HepG2 (cell line): Measurements from ENCODE around the gene MTA3. TPM values are rescaled to one million over a fixed set of nuclear protein-coding genes. Genes with fewer than 3 reads are reported as not detected.

Source experiments
- ATAC-seq: fragments of 200-7000 bp; cut with Tn5 transposase; 3 replicates; pipeline ENCODE4 v1.9.1; 2020; ENCODE audit warnings: mild to moderate bottlenecking, moderate library complexity
- BruUV-seq: library from RNA; stranded (reverse); fragments of 400-500 nt; replicated peaks from 2 replicates; lab custom pipeline; 2021; lab: Mats Ljungman, UMichigan
- CTCF ChIA-PET: fragments of 300-600 bp; formaldehyde crosslinking; extraction: SDS; loops from one replicate; lab custom pipeline; 2021; ENCODE audit warnings: low total read pairs, inconsistent platforms, low intra/inter-chr PET ratio; lab: Yijun Ruan, JAX
- POLR2A ChIA-PET: fragments of 350-600 bp; sonication (Branson Sonifier 250); formaldehyde crosslinking; loops from one replicate; lab custom pipeline; 2020; ENCODE audit warnings: antibody characterized with exemption, inconsistent platforms; lab: Yijun Ruan, JAX
- DNase-seq: peaks from one replicate; pipeline ENCODE4 v3.0.0-alpha.2; 2015; ENCODE audit warnings: low spot score
- FAIRE-seq: peaks from 3 replicates; lab custom pipeline; 2011; peaks lifted over from hg19 to GRCh38; lab: Jason Lieb, UNC
- H2AFZ ChIP-seq: one replicate; pipeline ENCODE4 v1.6.1; 2011; ENCODE audit warnings: low read length, inconsistent platforms
- H3K27ac ChIP-seq: fragments of 300-600 bp; 3 replicates; pipeline ENCODE4 v1.8.0; 2011; ENCODE audit warnings: mixed run types, mild to moderate bottlenecking, mixed read lengths, low read length, inconsistent platforms; ENCODE audit not compliant: insufficient read depth; ENCODE audit errors: extremely low read length
- H3K27me3 ChIP-seq, 2 experiments: fragments of 200-600 bp in 1 of 2; 2 replicates in 1 of 2; 3 replicates in 1 of 2; pipeline versions ENCODE4 v1.6.0 to v1.8.0; 2011; ENCODE audit warnings: low read length in 2 of 2, mild to moderate bottlenecking in 2 of 2, moderate library complexity in 2 of 2, inconsistent platforms in 1 of 2; ENCODE audit not compliant: insufficient read depth in 2 of 2, control insufficient read depth in 1 of 2
- H3K36me3 ChIP-seq, 2 experiments: fragments of 200-600 bp in 1 of 2; replicated peaks in 1 of 2; 2 replicates in 1 of 2; 3 replicates in 1 of 2; pipeline versions ENCODE4 v1.5.1 to v1.8.0; 2011; ENCODE audit warnings: low read length in 2 of 2, inconsistent platforms in 1 of 2; ENCODE audit not compliant: insufficient read depth in 2 of 2, control insufficient read depth in 1 of 2
- H3K4me1 ChIP-seq: 2 replicates; pipeline ENCODE4 v1.5.1; 2012; ENCODE audit warnings: low read length, inconsistent platforms; ENCODE audit not compliant: insufficient read depth
- H3K4me2 ChIP-seq: 2 replicates; pipeline ENCODE4 v1.6.0; 2011; ENCODE audit warnings: low read depth, low read length, inconsistent platforms
- H3K4me3 ChIP-seq, 3 experiments: fragments of 200-600 bp in 1 of 3; sonication (generic), shearing (Covaris generic) in 1 of 3; replicated peaks in 1 of 3; 2 replicates each; pipeline ENCODE4 v1.5.1; 2011 to 2016; ENCODE audit warnings: low read length in 3 of 3, inconsistent platforms in 2 of 3, low read depth in 2 of 3, mild to moderate bottlenecking in 2 of 3, control low read depth in 1 of 3, mixed read lengths in 1 of 3; ENCODE audit not compliant: insufficient read depth in 1 of 3
- H3K79me2 ChIP-seq: one replicate; pipeline ENCODE4 v1.6.1; 2011; ENCODE audit warnings: low read length, inconsistent platforms; ENCODE audit not compliant: insufficient read depth
- H3K9ac ChIP-seq: 2 replicates; pipeline ENCODE4 v1.6.0; 2011; ENCODE audit warnings: mild to moderate bottlenecking, low read depth, low read length, inconsistent platforms; ENCODE audit not compliant: insufficient read depth
- H3K9me3 ChIP-seq: 2 replicates; pipeline ENCODE4 v1.5.1; 2012; ENCODE audit warnings: mild to moderate bottlenecking, low read length
- H4K20me1 ChIP-seq: 2 replicates; pipeline ENCODE4 v1.6.0; 2011; ENCODE audit warnings: inconsistent platforms, mild to moderate bottlenecking, low read length, moderate library complexity; ENCODE audit not compliant: insufficient read depth
- ARNT2 ChIP-seq: sonication (generic); formaldehyde crosslinking; IDR thresholded peaks from 2 replicates; pipeline ENCODE4 v1.8.0; 2022; ENCODE audit warnings: mild to moderate bottlenecking, low read depth, missing genetic modification reagents, moderate library complexity
- ASH2L ChIP-seq: fragments of 300-600, 200-600 bp; sonication (generic); IDR thresholded peaks from 2 replicates; pipeline ENCODE4 v1.7.0; 2017; ENCODE audit warnings: low read depth, mild to moderate bottlenecking, moderate library complexity, mixed read lengths, low read length; ENCODE audit not compliant: insufficient read length
- BCL6 ChIP-seq: IDR thresholded peaks from 2 replicates; pipeline ENCODE4 v1.6.1; 2016; ENCODE audit warnings: missing genetic modification reagents, missing compliant biosample characterization
- DPF2 ChIP-seq: sonication (generic); formaldehyde crosslinking; IDR thresholded peaks from 2 replicates; pipeline ENCODE4 v1.4.0; 2020; ENCODE audit warnings: mild to moderate bottlenecking, low read depth, missing genetic modification reagents, borderline replicate concordance
- ELK4 ChIP-seq: sonication (generic); formaldehyde crosslinking; IDR thresholded peaks from 2 replicates; pipeline ENCODE4 v1.9.0; 2021; ENCODE audit warnings: missing genetic modification reagents, borderline replicate concordance
- GATAD2A ChIP-seq: IDR thresholded peaks from 2 replicates; pipeline ENCODE4 v1.6.1; 2016
- MAFF ChIP-seq: IDR thresholded peaks from 2 replicates; pipeline ENCODE4 v1.6.1; 2011; ENCODE audit warnings: low read depth, low read length, improper control_type of control experiment
- MAFG ChIP-seq: sonication (generic); formaldehyde crosslinking; IDR thresholded peaks from 2 replicates; pipeline ENCODE4 v1.5.1; 2020; ENCODE audit warnings: mild to moderate bottlenecking, missing genetic modification reagents
- MAFK ChIP-seq, 2 experiments: IDR thresholded peaks in 1 of 2; conservative IDR thresholded peaks in 1 of 2; 2 replicates each; pipeline ENCODE4 v1.6.1; 2011; ENCODE audit warnings: improper control_type of control experiment in 2 of 2, low read length in 2 of 2
- RAD51 ChIP-seq: fragments of 450-650 bp; IDR thresholded peaks from 2 replicates; pipeline ENCODE4 v1.6.1; 2016; ENCODE audit warnings: borderline replicate concordance
- SALL1 ChIP-seq: sonication (generic); formaldehyde crosslinking; IDR thresholded peaks from 2 replicates; pipeline ENCODE4 v1.8.0; 2022; ENCODE audit warnings: mild to moderate bottlenecking, missing genetic modification reagents
- SOX13 ChIP-seq, 3 experiments: fragments of 450-650 bp in 1 of 3; sonication (generic) in 1 of 3; formaldehyde crosslinking in 1 of 3; IDR thresholded peaks in 2 of 3; conservative IDR thresholded peaks in 1 of 3; 2 replicates each; pipeline versions ENCODE4 v1.5.0 to v1.6.1; 2016 to 2020; ENCODE audit warnings: antibody characterized with exemption in 1 of 3, mild to moderate bottlenecking in 1 of 3, missing compliant biosample characterization in 1 of 3, missing genetic modification reagents in 1 of 3, moderate library complexity in 1 of 3
- TEAD3 ChIP-seq: optimal IDR thresholded peaks from 2 replicates; pipeline ENCODE3; 2016; ENCODE audit warnings: borderline replicate concordance
- ZBTB33 ChIP-seq: sonication (generic); formaldehyde crosslinking; IDR thresholded peaks from 2 replicates; pipeline ENCODE4 v1.4.0; 2020; ENCODE audit warnings: missing genetic modification reagents
- ZBTB7B ChIP-seq: sonication (generic); formaldehyde crosslinking; IDR thresholded peaks from 2 replicates; pipeline ENCODE4 v1.4.0; 2020; ENCODE audit warnings: missing genetic modification reagents
- ZFP90 ChIP-seq: sonication (generic); formaldehyde crosslinking; IDR thresholded peaks from 2 replicates; pipeline ENCODE4 v1.8.0; 2022; ENCODE audit warnings: missing genetic modification reagents, mild to moderate bottlenecking, inconsistent platforms, borderline replicate concordance
- ZNF33A ChIP-seq: sonication (generic); formaldehyde crosslinking; IDR thresholded peaks from 2 replicates; pipeline ENCODE4 v1.5.1; 2020; ENCODE audit warnings: missing genetic modification reagents, mild to moderate bottlenecking, moderate library complexity, borderline replicate concordance
- ZSCAN21 ChIP-seq: sonication (generic); formaldehyde crosslinking; IDR thresholded peaks from 2 replicates; pipeline ENCODE4 v1.8.0; 2022; ENCODE audit warnings: mild to moderate bottlenecking, missing genetic modification reagents, moderate library complexity, borderline replicate concordance
- ZSCAN22 ChIP-seq: sonication (generic); formaldehyde crosslinking; IDR thresholded peaks from 2 replicates; pipeline ENCODE4 v1.4.0; 2020; ENCODE audit warnings: mild to moderate bottlenecking, missing genetic modification reagents
- WGBS: methylation state at CpG from one replicate; pipeline ENCODE4 v1.1.6; 2017; ENCODE audit warnings: low lambda C conversion rate; 5-methylcytosine and 5-hydroxymethylcytosine counted together
- in situ Hi-C: cut with HindIII; loops from 2 replicates; pipeline ENCODE4 v1.10.0; 2017; ENCODE audit warnings: low pct_unique_long_range_greater_than_20kb; ENCODE audit not compliant: extremely low pct_ligation_motif_present
- intact Hi-C: fragments of 100-400 bp; cut with micrococcal nuclease; formaldehyde crosslinking; loops from one replicate; pipeline ENCODE4 v1.10.0; 2022; ENCODE audit not compliant: unreplicated experiment
- polyA plus RNA-seq, 8 experiments: library from polyadenylated mRNA; depleted of rRNA in 3 of 8; stranded (reverse) in 7 of 8; unstranded in 1 of 8; fragments of >200 nt; fragmentation: Illumina TruSeq in 4 of 8; extraction: Trizol in 4 of 8; gene quantifications; 2 replicates each; pipeline versions ENCODE4 v1.2.1 to v1.2.3, GENCODE V29; 2011 to 2016; ENCODE audit warnings: low read depth in 4 of 8, missing spikeins in 1 of 8, mixed read lengths in 1 of 8; ENCODE audit not compliant: insufficient read depth in 1 of 8
- total RNA-seq, 5 experiments: library from RNA; depleted of rRNA; stranded (reverse); fragments of >200 nt; fragmentation: Illumina TruSeq; extraction: Trizol; gene quantifications; 2 replicates each; pipeline ENCODE4 v1.2.3, GENCODE V29; 2016; ENCODE audit warnings: low read depth in 1 of 5

The MTA3 gene
- total and polyA plus RNA-seq, 2 of the 13 experiments (the other 11 are each of a cell fraction or from before 2014, with no cell fraction given) = 48.8 to 77.8 TPM

- TF ChIP-seq ELK4 (no peak), ZBTB33 (CRISPR knock-in tag) (no peak), MAFG (CRISPR knock-in tag) (no peak)
These were observed 32.6 kb downstream of the MTA3 start (continued) for GRCh38 chr2:42601076-42601475.

- Histone ChIP-seq H3K27me3 (no peaks in the 10 kb centered on the region), H3K9me3 (no peaks in the 10 kb centered on the region), H2AFZ (no peak overlapping the region), H4K20me1 (no peaks in the 10 kb centered on the region), H3K27ac (peak overlapping the region; percentile 32), H3K4me1 (peaks cover 57% of the 10 kb centered on the region), H3K4me2 (no peak overlapping the region), H3K9ac (no peak overlapping the region), H3K79me2 (peaks cover 40% of the 10 kb centered on the region), H3K4me3 (no peak overlapping the region), H3K36me3 (peaks cover 3 to 6% of the 10 kb centered on the region in 2 experiments; a peak in 3 of 5 replicates)
- ATAC-seq (peak; percentile 49), DNase-seq (peak; percentile 73), FAIRE-seq (no peak)
- POLR2A ChIA-PET = interaction anchor here (1.2 to 1.4 kb wide), 3 partner anchors 11 to 33 kb away, joined by 5 to 7 read pairs (median 6); no protein-coding TSS in a partner anchor
- 82% methylated on average over 2 of the region's 2 CpGs for WGBS
- no TSS peak for BruUV-seq
- CTCF ChIA-PET = no interaction called here
- intact Hi-C loops = loop anchor here (10.0 kb wide), 1 partner anchor 108 kb away; the partner anchor contains the start of gene KCNG3
- in situ Hi-C loops = no loop called here
- TF ChIP-seq ZNF33A (CRISPR knock-in tag) = no peak
- no peak for TF ChIP-seq RAD51
- TF ChIP-seq ZSCAN21 = no peak
- no peak for TF ChIP-seq SOX13 (IDR thresholded peaks at IDR 0.05)
- TF ChIP-seq SOX13 (CRISPR knock-in tag; conservative IDR thresholded peaks at IDR 0.05 in 1 of 2, IDR thresholded peaks at IDR 0.05 in 1 of 2) = peak in 1 of 2 experiments; percentile 26; a peak in 1 of 4 replicates
- TF ChIP-seq ARNT2 (CRISPR knock-in tag) = 0 out of 2 replicates have a peak, but pooled peaks have one; percentile 40
- no peak for TF ChIP-seq DPF2 (CRISPR knock-in tag)
- 0 out of 2 replicates have a peak, but pooled peaks have one; percentile 23 for TF ChIP-seq ZFP90
- no peak for TF ChIP-seq ZBTB7B (CRISPR knock-in tag)
- peak; percentile 18 for TF ChIP-seq TEAD3
- 0 out of 2 replicates have a peak, but pooled peaks have one; percentile 28 for TF ChIP-seq BCL6 (CRISPR knock-in tag)
- TF ChIP-seq SALL1 (CRISPR knock-in tag) = 0 out of 2 replicates have a peak, but pooled peaks have one; percentile 17
- TF ChIP-seq MAFK (conservative IDR thresholded peaks at IDR 0.05 in 1 of 2, IDR thresholded peaks at IDR 0.05 in 1 of 2; ENCODE audit: low read length in 2 of 2) = peak; percentile 89 to 92
- no peak for TF ChIP-seq ZSCAN22 (CRISPR knock-in tag)
- TF ChIP-seq MAFF = peak; percentile 88
- peak; percentile 33 for TF ChIP-seq ASH2L
- TF ChIP-seq GATAD2A (CRISPR knock-in tag) = 0 out of 2 replicates have a peak, but pooled peaks have one; percentile 11
These were observed 33.9 kb downstream of the MTA3 start for GRCh38 chr2:42602218-42602875.
